Measurements from ENCODE around the gene SRXN1.

SRXN1 gene

DNA sequence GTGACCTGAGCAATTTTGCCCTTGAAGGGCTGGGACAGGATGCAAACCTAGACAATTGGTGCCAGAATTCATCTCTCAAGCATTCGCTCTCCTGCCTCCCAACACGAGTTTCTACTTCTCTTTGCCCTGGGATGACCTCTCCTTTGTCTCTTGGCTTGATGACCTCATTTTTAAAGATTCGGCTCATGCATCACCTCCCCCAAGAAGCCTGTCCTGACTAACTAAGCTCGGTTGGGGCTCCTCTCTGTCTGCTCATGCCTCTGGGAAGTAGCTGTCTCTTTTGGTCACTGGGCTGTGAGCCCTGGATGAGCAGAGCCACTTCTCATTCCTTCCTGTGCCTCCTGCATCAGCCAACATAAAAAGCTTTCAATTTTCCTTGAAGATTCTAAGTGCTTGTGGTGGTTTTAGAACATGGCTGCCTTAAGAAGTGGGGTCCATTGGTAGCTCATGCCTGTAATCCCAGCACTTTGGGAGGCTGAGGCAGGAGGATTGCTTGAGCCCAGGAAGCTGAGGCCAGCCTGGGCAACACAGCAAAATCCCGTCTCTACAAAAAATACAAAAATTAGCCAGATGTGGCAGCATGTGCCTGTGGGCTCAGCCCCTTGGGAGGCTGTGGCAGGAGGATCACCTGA is 31.8 kb downstream of the SRXN1 start:
- H3K4me1 ChIP-seq (ENCODE audit: insufficient read depth, low read length, severe bottlenecking) = no peaks in the 10 kb centered on the region
- H3K9me3 ChIP-seq (ENCODE audit: low read length) = peaks cover 3% of the 10 kb centered on the region; the same call in 1 of the 2 replicates
- no peak overlapping the region for H2AFZ ChIP-seq (ENCODE audit: low read length)
- H3K4me3 ChIP-seq (ENCODE audit: low read depth, low read length, poor library complexity, severe bottlenecking) = no peak overlapping the region
- no peak overlapping the region for H3K9ac ChIP-seq (ENCODE audit: low read length)
- H3K79me2 ChIP-seq (ENCODE audit: insufficient read depth, low read length) = no peaks in the 10 kb centered on the region
- H3K27me3 ChIP-seq (ENCODE audit: insufficient read depth, low read length) = peaks cover 7% of the 10 kb centered on the region
- H4K20me1 ChIP-seq (ENCODE audit: insufficient read depth, low read length) = no peaks in the 10 kb centered on the region
- no peak overlapping the region for H3K27ac ChIP-seq (ENCODE audit: low read depth, low read length, poor library complexity, severe bottlenecking)
- H3K36me3 ChIP-seq (ENCODE audit: insufficient read depth, low read length) = no peaks in the 10 kb centered on the region
- H3K9me2 ChIP-seq (ENCODE audit: low read depth, low read length) = no peaks in the 10 kb centered on the region
- TF ChIP-seq EZH2 (IDR thresholded peaks at IDR 0.05; ENCODE audit: borderline replicate concordance, low read length) (no peak), CTCF (IDR thresholded peaks at IDR 0.05; ENCODE audit: low read length) (no peak)
- no peaks in the 10 kb centered on the region for H3F3A ChIP-seq (ENCODE audit: insufficient read depth, low read length)
- H3K4me2 ChIP-seq (ENCODE audit: low read length) = no peak overlapping the region

- Histone ChIP-seq H3F3A (ENCODE audit: insufficient read depth, low read length) (no peaks in the 10 kb centered on the region), H3K4me2 (ENCODE audit: low read length) (no peak overlapping the region), H3K9me2 (ENCODE audit: low read depth, low read length) (no peaks in the 10 kb centered on the region), H3K4me3 (ENCODE audit: low read depth, low read length, poor library complexity, severe bottlenecking) (no peak overlapping the region), H3K79me2 (ENCODE audit: insufficient read depth, low read length) (no peaks in the 10 kb centered on the region), H3K9ac (ENCODE audit: low read length) (no peak overlapping the region), H3K4me1 (ENCODE audit: insufficient read depth, low read length, severe bottlenecking) (no peaks in the 10 kb centered on the region), H3K27ac (ENCODE audit: low read depth, low read length, poor library complexity, severe bottlenecking) (no peak overlapping the region), H3K9me3 (ENCODE audit: low read length) (peaks cover 3% of the 10 kb centered on the region; the same call in 1 of the 2 replicates), H3K36me3 (ENCODE audit: insufficient read depth, low read length) (no peaks in the 10 kb centered on the region), H2AFZ (ENCODE audit: low read length) (no peak overlapping the region), H4K20me1 (ENCODE audit: insufficient read depth, low read length) (no peaks in the 10 kb centered on the region), H3K27me3 (ENCODE audit: insufficient read depth, low read length) (peaks cover 11% of the 10 kb centered on the region)
- TF ChIP-seq EZH2 (IDR thresholded peaks at IDR 0.05; ENCODE audit: borderline replicate concordance, low read length) = no peak
- no peak for TF ChIP-seq CTCF (IDR thresholded peaks at IDR 0.05; ENCODE audit: low read length)
Measured at GRCh38 chr20:620246-620645, 32.8 kb downstream of the SRXN1 start.

GRCh38 chr20:618980-619379 is 34.0 kb downstream of the SRXN1 start:
- H3K9ac ChIP-seq (ENCODE audit: low read length) = no peak overlapping the region
- peaks cover 11% of the 10 kb centered on the region for H3K27me3 ChIP-seq (ENCODE audit: insufficient read depth, low read length)
- H3K9me3 ChIP-seq (ENCODE audit: low read length) = peaks cover 3% of the 10 kb centered on the region; the same call in 1 of the 2 replicates
- H4K20me1 ChIP-seq (ENCODE audit: insufficient read depth, low read length) = no peaks in the 10 kb centered on the region
- no peak overlapping the region for H2AFZ ChIP-seq (ENCODE audit: low read length)
- no peak for TF ChIP-seq EZH2 (IDR thresholded peaks at IDR 0.05; ENCODE audit: borderline replicate concordance, low read length)
- TF ChIP-seq CTCF (IDR thresholded peaks at IDR 0.05; ENCODE audit: low read length) = no peak
- H3K9me2 ChIP-seq (ENCODE audit: low read depth, low read length) = no peaks in the 10 kb centered on the region
- no peaks in the 10 kb centered on the region for H3F3A ChIP-seq (ENCODE audit: insufficient read depth, low read length)
- H3K27ac ChIP-seq (ENCODE audit: low read depth, low read length, poor library complexity, severe bottlenecking) = no peak overlapping the region
- H3K4me3 ChIP-seq (ENCODE audit: low read depth, low read length, poor library complexity, severe bottlenecking) = no peak overlapping the region
- no peaks in the 10 kb centered on the region for H3K79me2 ChIP-seq (ENCODE audit: insufficient read depth, low read length)
- H3K36me3 ChIP-seq (ENCODE audit: insufficient read depth, low read length) = no peaks in the 10 kb centered on the region
- no peak overlapping the region for H3K4me2 ChIP-seq (ENCODE audit: low read length)
- no peaks in the 10 kb centered on the region for H3K4me1 ChIP-seq (ENCODE audit: insufficient read depth, low read length, severe bottlenecking)

Measured in OCI-LY1 (cell line).